ENCODE results near the gene ARAP1. TPM values are rescaled to one million over a fixed set of nuclear protein-coding genes. Genes with fewer than 3 reads are reported as not detected.

The ARAP1 gene
- total RNA-seq, 1 donor from 2014 or later: 60.2 TPM

DNA sequence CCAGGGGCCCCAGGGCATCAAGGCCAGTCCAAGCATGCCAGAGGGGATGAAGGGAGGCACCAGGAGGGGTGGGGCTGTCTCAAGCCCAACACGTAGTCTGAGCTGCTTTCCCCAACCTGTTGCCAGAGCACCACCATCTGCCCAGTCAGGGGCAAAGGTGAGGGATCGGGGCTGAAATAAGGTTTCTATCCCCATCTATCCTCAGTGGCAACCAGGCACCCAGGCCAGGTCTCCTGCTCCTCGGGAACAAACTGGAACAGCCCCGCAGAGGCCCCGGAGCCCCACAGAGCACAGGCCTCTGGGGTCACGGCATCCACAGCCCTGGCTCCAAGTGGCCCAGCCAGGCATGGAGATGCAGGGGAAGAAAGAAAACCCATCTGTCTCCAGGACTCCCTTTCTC is 22.3 kb upstream of the ARAP1 start:
- no peak overlapping the region for H3K4me3 ChIP-seq (ENCODE audit: low read depth, low read length)
- TF ChIP-seq, protein P1, sequence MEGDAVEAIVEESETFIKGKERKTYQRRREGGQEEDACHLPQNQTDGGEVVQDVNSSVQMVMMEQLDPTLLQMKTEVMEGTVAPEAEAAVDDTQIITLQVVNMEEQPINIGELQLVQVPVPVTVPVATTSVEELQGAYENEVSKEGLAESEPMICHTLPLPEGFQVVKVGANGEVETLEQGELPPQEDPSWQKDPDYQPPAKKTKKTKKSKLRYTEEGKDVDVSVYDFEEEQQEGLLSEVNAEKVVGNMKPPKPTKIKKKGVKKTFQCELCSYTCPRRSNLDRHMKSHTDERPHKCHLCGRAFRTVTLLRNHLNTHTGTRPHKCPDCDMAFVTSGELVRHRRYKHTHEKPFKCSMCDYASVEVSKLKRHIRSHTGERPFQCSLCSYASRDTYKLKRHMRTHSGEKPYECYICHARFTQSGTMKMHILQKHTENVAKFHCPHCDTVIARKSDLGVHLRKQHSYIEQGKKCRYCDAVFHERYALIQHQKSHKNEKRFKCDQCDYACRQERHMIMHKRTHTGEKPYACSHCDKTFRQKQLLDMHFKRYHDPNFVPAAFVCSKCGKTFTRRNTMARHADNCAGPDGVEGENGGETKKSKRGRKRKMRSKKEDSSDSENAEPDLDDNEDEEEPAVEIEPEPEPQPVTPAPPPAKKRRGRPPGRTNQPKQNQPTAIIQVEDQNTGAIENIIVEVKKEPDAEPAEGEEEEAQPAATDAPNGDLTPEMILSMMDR (conservative IDR thresholded peaks at IDR 0.05; ENCODE audit: low read depth, low read length): no peak
- DNase-seq (ENCODE audit: low read depth): no peak

DNA sequence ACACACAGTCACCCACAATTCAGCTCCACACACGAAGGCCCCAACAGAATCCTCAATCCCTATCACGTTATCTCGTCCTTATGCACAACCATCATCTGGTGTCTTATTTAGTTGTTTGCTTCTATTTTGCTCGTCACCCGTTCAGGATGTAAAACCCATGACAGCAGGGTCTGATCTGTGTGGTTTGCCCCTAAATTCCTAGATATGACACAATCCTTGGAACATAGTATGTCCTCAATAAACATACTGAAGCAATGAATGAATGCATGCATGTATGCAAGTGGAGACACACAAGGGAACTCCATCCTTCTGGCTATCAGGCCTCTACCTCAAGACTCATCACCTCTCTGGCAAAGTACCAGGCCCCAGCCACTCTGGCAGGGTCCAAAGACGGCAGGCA is 21.5 kb upstream of the ARAP1 start:
- TF ChIP-seq, protein P1 (conservative IDR thresholded peaks at IDR 0.05; ENCODE audit: low read depth, low read length): no peak
- no peak for DNase-seq (ENCODE audit: low read depth)
- no peak overlapping the region for H3K4me3 ChIP-seq (ENCODE audit: low read depth, low read length)

GRCh38 chr11:72773291-72773690 is 21.1 kb upstream of the ARAP1 start:
- DNase-seq (ENCODE audit: low read depth): no peak
- no peak overlapping the region for H3K4me3 ChIP-seq (ENCODE audit: low read depth, low read length)
- TF ChIP-seq, protein P1 (conservative IDR thresholded peaks at IDR 0.05; ENCODE audit: low read depth, low read length): no peak

- TF ChIP-seq, protein P1 (conservative IDR thresholded peaks at IDR 0.05; ENCODE audit: low read depth, low read length): no peak
- no peak overlapping the region for H3K4me3 ChIP-seq (ENCODE audit: low read depth, low read length)
- DNase-seq (ENCODE audit: low read depth): no peak
Measured at GRCh38 chr11:72772059-72772458, 19.9 kb upstream of the ARAP1 start.

GRCh38 chr11:72771507-72771906 is 19.3 kb upstream of the ARAP1 start:
- no peak overlapping the region for H3K4me3 ChIP-seq (ENCODE audit: low read depth, low read length)
- DNase-seq (ENCODE audit: low read depth): no peak
- TF ChIP-seq, protein P1 (conservative IDR thresholded peaks at IDR 0.05; ENCODE audit: low read depth, low read length): no peak

DNA sequence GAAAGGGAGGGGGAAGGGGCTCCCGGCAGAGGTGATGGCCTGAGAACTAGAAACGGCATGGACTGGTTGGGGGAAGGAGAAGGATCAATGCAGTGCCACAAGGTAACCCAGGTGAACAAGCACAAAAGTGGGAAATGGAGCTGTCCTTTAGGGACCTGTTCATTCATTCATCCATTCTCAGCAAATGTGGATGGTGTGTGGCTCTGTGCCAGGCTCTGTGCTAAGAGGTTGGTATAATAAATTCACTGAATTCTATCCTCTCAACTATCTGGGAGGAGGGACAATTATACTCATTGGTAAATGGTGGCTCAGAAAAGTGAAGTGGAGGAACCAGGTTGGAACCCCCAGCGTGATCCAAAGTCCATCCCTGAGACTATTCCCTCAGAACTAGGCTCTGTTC is 18.6 kb upstream of the ARAP1 start:
- TF ChIP-seq, protein P1 (conservative IDR thresholded peaks at IDR 0.05; ENCODE audit: low read depth, low read length): no peak
- no peak overlapping the region for H3K4me3 ChIP-seq (ENCODE audit: low read depth, low read length)
- DNase-seq (ENCODE audit: low read depth): no peak

- no peak overlapping the region for H3K4me3 ChIP-seq (ENCODE audit: low read depth, low read length)
- no peak for DNase-seq (ENCODE audit: low read depth)
- TF ChIP-seq, protein P1 (conservative IDR thresholded peaks at IDR 0.05; ENCODE audit: low read depth, low read length): no peak
Measured at GRCh38 chr11:72769680-72770079, 17.5 kb upstream of the ARAP1 start.
